Stimulated activated CD8-positive, alpha-beta memory T cell treated with anti-CD3 and anti-CD28 coated beads, Interleukin-12 subunit alpha, Interleukin-12 subunit beta, amount 100 ng/mL, for 24 hours (primary cell): Measurements from ENCODE around the gene RIPOR3.
"Not testable (repeated sequence)": the region's sequence is repeated elsewhere in the genome, so short reads cannot be mapped to it uniquely, and the experiment has no call there.

Source experiments
- DNase-seq: peaks from one replicate; pipeline ENCODE4 v3.0.0-alpha.2; 2020; ENCODE audit errors: extremely low read depth

The RIPOR3 gene

DNA sequence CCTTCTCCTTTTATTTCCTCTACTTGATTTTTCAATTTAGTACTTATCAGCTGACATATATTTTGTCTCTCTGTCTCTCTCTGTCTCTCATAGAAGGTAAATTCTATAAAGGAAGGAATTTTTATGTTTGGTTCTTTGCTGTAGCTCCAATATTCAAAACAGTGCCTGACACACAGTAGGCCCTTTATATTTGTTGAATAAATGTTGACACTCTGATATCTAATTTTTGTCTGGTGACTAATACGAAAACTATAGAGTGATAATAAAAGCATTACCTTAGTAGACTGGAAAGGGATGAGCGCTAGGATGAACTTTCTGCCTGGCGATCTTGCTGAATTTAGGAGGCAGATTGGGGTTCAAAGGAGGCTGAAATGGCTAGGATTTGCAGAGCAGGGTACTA, 138.4 kb downstream of the RIPOR3 start:
- DNase-seq: no peak

DNA sequence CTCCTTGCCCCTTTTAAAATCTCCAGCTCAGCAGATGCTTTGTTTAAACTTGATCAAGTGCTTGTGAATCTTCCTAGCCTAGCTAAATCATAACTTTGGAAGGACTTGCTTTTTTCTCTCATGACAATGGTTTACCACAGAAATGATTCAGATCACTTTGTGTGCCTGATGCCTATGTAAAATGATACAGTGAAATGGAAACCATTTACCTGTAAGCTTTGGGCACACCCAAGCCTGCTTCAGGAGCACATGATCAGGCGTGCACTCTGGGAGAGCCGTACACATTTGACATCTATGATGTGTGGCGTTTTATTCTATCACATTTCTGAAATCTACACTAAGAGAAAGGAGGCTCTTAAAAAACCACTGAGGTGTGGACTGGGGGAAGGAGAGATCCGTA, 140.1 kb downstream of the RIPOR3 start:
- no peak for DNase-seq

DNA sequence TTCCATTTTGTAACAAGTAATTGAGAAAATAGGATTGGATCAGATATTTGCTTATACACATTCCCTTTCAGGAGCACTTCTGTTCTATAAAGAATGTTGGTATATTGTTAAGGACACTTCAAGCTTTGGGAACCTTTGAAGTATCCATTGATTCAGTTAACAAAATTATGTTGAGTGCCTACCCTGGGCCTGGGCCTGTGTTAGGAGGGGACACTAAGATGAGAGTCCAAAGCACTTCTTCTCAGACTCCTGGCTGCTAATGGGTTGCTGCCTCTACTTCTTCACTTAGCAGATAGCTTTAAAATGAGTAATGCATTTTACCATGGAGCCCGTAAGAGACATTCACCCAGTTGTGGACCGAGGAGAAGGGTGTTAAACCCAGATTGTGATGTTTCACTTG, 140.8 kb downstream of the RIPOR3 start:
- no peak for DNase-seq

DNA sequence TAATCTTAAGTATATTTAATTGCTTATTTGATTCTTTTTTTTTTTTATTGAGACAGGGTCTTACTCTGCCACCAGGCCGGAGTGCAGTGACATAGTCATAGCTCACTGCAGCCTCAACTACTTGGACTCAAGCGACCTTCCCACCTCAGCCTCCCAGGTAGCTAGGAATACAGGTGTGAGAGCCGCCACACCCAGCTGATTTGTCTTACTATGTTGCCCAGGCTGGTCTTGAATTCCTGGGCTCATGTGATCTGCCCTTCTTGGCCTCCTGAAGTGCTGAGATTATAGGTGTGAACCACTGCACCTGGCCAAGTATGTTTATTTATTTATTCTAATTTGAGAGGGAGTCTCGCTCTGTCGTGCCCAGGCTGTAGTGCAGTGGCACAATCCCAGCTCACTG, 142.9 kb downstream of the RIPOR3 start:
- no peak for DNase-seq

- no peak for DNase-seq
These were observed 143.4 kb downstream of the RIPOR3 start for GRCh38 chr20:50547964-50548363.

GRCh38 chr20:50546729-50547314, 144.5 kb downstream of the RIPOR3 start:
- DNase-seq: no peak

DNA sequence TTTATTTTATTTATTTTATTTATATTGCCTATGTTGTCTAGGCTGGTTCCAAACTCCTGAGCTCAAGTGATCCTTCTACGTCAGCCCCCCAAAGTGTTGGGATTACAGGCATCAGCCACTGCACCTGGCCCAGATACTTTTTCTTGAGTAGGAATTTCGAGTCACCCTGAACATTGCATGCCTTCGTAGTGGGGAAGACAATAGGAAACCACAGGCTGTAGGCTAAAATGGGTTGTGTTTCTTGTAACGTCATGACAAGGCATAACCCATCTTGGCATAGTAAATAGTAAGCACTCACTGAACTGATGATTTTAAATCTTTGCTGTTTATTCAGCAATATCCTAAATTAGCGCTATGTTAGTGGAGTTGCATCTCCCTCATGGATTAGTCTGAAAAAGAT, 146.2 kb downstream of the RIPOR3 start:
- DNase-seq: no peak

- DNase-seq: no peak
These were observed 148.0 kb downstream of the RIPOR3 start for GRCh38 chr20:50543326-50543725.

DNA sequence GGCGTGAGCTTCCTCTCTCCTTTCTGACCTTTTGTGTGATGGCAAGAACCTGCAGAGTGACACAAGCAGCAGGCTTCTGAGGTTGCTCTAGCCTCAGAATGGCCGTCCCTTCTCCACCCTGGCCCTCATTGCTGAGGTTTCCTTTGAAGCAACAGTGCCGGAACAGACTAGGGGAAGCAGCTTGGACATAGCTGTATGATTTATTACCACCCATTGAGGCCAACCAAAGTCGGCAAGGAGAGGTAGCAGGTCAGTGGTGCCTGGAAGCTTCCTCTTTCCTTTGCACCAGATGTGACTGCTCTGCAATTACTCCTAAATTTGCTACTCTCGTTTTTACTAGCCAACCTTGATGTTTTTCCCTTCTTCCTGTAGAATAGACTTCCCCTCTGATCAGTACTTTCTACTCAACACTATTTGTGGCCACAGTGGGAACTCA, 149.7 kb downstream of the RIPOR3 start:
- DNase-seq: no peak

- no peak for DNase-seq
These were observed 150.4 kb downstream of the RIPOR3 start for GRCh38 chr20:50540620-50541605.

- DNase-seq: not testable (repeated sequence)
These were observed 151.5 kb downstream of the RIPOR3 start for GRCh38 chr20:50539798-50540197.

GRCh38 chr20:50538276-50538675, 153.1 kb downstream of the RIPOR3 start:
- DNase-seq: no peak

DNA sequence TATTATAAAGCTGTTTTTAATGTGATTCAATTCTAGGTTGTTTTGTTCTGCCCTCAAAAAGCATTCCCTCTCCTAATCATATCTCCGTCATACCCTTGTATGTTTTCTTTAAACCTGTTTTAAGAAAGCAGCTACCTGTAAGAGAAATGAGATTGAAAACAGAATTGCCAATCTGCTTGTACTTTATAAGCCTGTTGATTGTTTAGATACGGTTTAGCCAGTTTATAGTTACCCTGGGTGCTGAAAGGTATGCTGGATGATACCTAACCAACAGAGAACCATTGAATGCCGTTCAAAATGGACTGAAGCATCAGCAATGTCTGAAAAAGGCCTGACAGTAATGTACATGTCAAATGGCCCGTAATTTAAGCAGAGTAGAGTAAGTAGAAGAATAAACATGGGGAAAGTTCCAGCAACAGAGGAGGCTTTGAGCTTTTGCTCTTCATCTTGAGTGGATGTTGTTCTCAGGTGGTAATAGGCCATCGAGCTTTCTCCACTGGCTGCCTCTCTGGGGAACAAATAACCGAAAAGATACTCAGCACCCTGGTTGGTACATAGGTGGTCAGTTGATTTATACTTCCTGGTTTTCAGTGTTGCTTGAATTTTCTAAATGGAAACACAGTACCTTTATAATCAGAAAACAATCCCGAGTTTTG, 153.7 kb downstream of the RIPOR3 start:
- no peak for DNase-seq

- no peak for DNase-seq
These were observed 155.0 kb downstream of the RIPOR3 start for GRCh38 chr20:50536333-50536732.
